Stromal cell of bone marrow (primary cell): ENCODE measurements around the gene ZNF232.
A peak's percentile ranks its signal among the peaks of the same experiment; 100 is the strongest.
"Not testable (repeated sequence)": the region's sequence is repeated elsewhere in the genome, so short reads cannot be mapped to it uniquely, and the experiment has no call there.

ENCODE experiments used
- DNase-seq: peaks from one replicate; pipeline ENCODE4 v3.0.0-alpha.2; 2012; ENCODE audit warnings: low read depth

The ZNF232 gene

DNA sequence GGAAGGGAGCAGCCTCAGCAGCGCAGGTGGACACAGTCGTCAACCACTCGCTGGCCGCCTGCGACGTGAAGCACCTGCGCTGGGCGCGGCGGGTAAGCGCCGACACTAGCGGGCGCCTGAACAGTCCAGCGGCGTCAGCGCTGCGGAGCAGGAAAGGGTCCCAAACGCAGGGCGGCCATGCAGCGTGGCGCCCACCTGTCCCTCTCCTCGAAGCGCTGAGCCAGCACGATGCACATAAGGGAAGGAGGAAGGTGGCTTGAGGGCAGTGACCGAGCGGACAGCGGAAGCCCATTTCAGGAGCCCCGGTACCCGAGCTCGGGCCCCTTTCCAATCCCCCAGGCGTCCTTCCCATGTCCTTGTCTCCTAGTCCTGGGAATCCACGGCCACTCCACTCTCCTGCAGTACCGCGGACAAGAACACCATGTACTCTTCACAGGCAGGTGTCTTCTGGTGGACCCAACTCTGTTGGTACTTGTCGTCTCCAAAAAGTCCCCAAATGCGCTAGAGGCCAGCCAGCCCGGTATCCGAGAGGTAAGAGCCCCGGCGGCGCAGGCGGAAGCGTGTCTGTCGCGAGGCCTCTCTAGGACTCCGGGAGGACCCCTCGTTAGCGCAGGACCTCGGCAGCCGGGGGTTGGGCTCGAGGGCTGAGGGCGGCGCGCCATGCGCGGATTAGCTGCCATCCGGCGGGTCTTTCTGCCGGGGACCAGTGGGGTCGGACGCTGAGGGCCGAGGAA lies 14.4 kb downstream of the ZNF232 start:
- DNase-seq, result no peak

DNA sequence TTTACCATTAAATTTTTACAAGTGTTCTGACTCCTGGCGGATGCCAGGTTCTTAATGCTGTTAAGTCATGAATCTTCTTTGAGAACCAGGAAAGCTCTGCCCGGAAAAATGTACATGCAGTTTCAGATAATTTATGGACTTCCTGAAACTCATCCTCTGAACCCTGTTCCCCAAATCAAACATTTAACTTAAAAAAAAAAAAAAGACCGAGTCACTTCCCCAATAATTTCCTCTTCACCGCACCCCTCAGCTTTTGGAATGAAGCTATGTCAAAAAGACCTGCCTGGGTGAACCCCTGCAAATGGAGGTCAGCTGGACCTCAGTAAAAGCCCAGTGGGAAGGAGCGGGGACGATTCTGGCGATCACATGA lies 15.0 kb downstream of the ZNF232 start:
- no peak for DNase-seq

DNA sequence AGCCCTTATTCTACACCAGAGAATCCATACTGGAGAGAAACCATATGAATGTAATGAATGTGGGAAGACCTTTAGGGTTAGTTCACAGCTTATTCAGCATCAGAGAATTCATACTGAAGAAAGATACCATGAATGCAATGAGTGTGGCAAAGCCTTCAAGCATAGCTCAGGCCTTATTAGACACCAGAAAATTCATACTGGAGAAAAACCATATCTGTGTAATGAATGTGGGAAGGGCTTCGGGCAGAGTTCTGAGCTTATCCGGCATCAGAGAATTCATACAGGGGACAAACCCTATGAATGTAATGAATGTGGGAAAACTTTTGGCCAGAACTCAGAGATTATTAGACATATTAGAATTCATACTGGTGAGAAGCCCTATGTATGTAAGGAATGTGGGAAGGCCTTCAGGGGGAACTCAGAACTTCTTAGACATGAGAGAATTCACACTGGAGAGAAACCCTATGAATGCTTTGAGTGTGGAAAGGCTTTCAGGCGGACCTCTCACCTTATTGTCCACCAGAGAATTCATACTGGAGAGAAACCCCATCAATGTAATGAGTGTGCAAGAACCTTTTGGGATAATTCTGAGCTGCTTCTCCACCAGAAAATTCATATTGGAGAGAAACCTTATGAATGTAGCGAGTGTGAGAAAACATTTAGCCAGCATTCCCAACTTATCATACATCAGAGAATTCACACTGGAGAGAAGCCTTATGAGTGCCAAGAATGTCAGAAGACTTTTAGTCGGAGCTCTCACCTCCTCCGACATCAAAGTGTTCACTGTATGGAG lies 19.3 kb downstream of the ZNF232 start:
- no peak for DNase-seq

DNA sequence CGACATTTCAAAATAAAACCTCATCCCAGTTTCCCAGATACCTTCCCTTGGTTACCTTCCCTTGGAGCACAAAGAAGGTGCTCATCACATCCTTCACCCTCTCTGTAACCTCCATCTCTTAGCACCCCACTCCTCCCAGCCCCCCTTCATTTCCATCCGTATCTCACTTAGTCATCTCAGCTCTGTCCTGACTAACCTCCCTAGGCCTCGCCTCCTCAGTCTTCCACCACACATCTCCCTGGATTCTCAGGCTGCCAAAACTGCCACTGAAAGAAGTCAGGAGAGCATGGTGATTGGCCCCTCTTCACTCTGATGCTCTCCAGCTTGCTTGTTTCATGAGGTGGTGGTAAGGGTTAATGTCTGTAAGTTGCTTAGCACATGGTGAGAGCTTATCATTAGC lies 31.1 kb downstream of the ZNF232 start:
- no peak for DNase-seq

DNA sequence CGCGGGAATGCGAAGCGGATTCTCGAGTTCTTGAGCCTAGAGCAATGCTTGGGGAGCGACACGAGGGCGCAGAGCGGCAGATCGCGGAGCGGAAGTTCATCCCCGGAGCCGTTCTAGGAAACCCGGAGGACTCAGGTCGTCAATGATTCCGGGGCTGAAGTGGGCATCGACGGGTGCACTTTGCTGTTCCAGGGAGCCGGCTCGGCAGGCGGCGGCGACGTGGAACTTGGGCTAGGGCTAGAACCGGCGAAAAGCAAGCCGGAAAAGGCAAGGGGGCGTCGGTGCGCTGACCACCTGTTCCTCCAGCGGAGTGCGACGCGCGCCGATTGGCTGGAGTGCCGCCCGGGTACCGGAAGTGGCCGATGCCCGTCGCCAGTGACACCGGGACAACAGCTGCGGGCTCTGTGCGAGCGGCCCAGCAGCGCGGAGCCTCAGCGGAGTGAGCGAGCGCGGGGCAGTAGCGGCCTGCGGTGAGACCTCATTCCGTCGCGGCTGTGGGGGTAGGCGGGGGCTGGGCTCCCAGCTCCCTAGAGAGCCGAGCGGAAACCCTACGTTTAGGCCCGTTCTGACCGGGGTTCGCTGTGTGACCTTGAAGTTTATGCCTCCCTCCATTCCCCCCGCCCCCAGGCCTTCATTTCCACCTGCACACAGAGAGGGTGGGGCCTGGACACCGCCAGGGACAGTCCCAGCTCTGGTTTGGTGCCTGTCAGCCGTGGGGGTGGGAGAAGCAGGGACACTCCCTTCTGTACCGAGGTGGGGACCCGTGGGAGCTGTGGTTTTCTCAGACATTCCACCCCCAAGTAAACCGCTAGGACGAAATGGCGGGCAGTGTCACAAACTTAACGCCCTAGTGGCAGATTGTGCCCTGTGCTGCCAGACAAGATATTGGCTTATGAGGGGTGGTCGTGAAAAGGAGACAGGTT lies 33.3 kb downstream of the ZNF232 start, which contains the start of gene ZFP3:
ZFP3 (plus strand) TSS at position 362 of the 923 bp plus-strand sequence. CDS start 13,038 bp downstream, outside the sequence.
- peak; percentile 63 for DNase-seq

DNA sequence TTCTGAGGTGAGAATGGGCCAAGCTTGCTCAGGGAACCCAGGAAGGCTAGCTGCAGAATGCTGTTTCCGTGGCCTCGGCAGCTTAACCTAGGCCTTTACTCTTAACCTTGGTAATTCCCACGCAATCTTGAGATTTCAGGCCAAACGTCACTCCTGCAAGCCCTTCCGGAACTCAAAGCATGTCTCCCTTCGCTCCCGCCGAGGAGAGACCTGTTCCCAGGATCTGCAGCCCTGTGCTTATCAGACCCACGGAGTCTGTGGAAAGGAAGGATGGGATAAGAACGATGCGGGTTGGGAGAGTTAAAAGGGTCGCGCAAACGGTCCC lies 33.9 kb downstream of the ZNF232 start:
- DNase-seq, result no peak

DNA sequence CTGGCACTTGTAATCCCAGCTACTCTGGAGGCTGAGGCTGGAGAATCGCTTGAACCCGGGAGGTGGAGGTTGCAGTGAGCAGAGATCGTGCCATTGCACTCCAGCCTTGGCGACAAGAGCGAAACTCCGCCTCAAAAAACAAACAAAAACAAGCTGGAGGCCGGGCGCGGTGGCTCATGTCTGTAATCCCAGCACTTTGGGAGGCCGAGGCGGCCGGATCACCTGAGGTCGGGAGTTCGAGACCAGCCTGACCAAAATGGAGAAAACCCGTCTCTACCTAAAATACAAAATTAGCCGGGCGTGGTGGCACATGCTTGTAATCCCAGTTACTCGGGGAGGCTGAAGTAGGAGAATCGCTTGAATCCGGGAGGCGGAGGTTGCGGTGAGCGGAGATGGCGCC lies 34.4 kb downstream of the ZNF232 start:
- not testable (repeated sequence) for DNase-seq

DNA sequence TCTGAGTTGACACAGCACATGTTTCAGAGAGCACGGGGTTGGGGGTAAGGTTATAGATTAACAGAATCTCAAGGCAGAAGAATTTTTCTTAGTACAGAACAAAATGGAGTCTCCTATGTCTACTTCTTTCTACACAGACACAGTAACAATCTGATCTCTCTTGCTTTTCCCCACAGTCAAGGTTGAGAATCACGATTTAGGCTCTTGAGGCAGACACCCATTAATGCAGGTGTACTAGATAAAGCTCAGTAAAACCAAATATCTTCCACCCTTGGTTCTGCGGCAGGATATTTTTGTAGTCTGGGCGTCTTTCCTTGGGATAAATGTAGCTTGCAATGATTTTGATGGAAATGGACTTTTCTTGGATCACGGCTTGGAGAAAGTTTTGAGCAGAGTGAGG lies 36.2 kb downstream of the ZNF232 start:
- DNase-seq, result not testable (repeated sequence)

DNA sequence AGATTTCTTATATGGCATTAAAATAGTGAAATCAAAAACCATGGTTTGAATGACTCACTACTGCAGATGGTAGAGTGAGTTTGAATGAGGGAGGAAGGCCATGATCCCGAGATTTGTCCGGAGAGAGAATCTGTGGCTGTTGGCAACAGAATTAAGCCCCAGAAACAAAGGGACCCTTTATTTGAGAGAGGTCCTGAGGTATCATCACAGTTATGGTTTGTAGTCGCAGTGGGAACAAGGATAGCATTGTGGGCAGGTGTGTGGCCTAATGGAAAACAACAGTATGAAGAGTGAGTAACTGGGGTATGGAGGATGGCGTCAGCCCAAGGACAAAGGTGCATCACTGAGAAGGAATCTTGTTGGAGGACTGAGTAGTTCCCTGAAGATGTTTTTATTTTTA lies 42.0 kb downstream of the ZNF232 start:
- DNase-seq, result no peak

DNA sequence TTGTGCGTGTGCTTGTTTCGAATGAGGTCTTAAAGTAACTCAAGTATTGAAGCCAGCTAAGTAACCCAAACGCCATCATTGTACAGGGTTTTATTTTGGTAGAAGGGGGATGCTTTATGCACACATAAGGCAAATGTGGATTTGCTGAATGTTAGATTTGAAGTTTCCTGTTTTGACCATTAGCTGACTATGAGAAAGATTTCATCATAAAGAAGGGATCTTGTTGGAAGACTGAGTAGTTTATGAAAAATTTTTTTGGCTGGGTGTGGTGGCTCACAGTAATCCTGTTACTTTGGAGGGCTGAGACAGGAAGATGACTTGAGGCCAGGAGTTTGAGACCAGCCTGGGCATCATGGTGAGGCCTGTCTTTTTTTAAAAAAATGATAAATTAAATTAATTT lies 43.4 kb downstream of the ZNF232 start:
- DNase-seq, result no peak

DNA sequence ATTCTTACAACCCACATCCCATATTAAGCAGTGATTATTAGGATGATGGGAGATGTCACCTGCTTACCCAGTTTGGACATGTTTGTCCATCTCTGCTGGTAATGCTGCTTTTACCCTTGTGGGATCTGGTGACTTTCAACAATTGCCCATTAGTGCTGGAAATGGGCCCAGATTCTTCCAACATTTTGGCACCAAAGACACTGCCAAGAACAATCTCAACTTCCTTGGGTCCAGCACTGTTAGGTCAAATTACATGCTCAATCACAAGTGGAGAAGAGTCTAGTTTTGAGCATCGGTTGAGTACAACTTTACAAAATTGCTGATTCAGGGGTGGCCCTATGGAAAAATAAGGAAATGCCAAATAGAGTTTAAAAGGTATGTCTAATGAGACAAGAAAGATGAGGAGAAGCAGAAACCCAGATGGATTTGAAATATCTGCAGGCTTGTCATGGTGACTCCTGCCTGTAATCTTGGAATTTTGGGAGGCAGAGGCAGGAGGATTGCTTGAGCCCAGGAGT lies 46.4 kb downstream of the ZNF232 start:
- DNase-seq, result no peak
